Kidney epithelial cell (primary cell): Measurements from ENCODE around the gene RFPL3. TPM values are rescaled to one million over a fixed set of nuclear protein-coding genes. Genes with fewer than 3 reads are reported as not detected.

Source experiments
- DNase-seq: peaks from one replicate; pipeline ENCODE4 v3.0.0-alpha.2; 2010; ENCODE audit warnings: low read depth
- H3K27me3 ChIP-seq: 2 replicates; pipeline ENCODE4 v1.6.0; 2011; ENCODE audit warnings: low read length; ENCODE audit not compliant: control insufficient read depth, insufficient read depth
- H3K36me3 ChIP-seq: 2 replicates; pipeline ENCODE4 v1.5.1; 2011; ENCODE audit warnings: low read length; ENCODE audit not compliant: control insufficient read depth, insufficient read depth
- H3K4me3 ChIP-seq: 2 replicates; pipeline ENCODE4 v1.5.1; 2011; ENCODE audit warnings: low read depth, mild to moderate bottlenecking, control low read depth, low read length
- CTCF ChIP-seq: IDR thresholded peaks from 2 replicates; pipeline ENCODE4 v1.5.1; 2011; ENCODE audit warnings: mild to moderate bottlenecking, moderate library complexity, low read length, control low read depth, inconsistent platforms; ENCODE audit not compliant: insufficient read depth, poor library complexity, severe bottlenecking
- total RNA-seq: library from RNA; depleted of rRNA; stranded (reverse); fragments of >200 nt; gene quantifications from 2 replicates; pipeline ENCODE4 v1.2.3, GENCODE V29; 2015

RFPL3 gene
- total RNA-seq, 1 donor from 2014 or later, result not detected

GRCh38 chr22:32331918-32332725 lies 25.5 kb upstream of the RFPL3 start:
- H3K4me3 ChIP-seq, result no peak overlapping the region
- TF ChIP-seq CTCF, result no peak
- no peaks in the 10 kb centered on the region for H3K36me3 ChIP-seq
- H3K27me3 ChIP-seq, result no peaks in the 10 kb centered on the region
- DNase-seq, result no peak

GRCh38 chr22:32333141-32333768 lies 24.4 kb upstream of the RFPL3 start:
- no peak for TF ChIP-seq CTCF
- Histone ChIP-seq H3K36me3 (no peaks in the 10 kb centered on the region), H3K27me3 (no peaks in the 10 kb centered on the region), H3K4me3 (no peak overlapping the region)
- DNase-seq, result no peak

- Histone ChIP-seq H3K27me3 (no peaks in the 10 kb centered on the region), H3K4me3 (no peak overlapping the region), H3K36me3 (no peaks in the 10 kb centered on the region)
- no peak for TF ChIP-seq CTCF
- DNase-seq, result no peak
These were observed 23.7 kb upstream of the RFPL3 start for GRCh38 chr22:32333769-32334659.

- TF ChIP-seq CTCF, result no peak
- no peak overlapping the region for H3K4me3 ChIP-seq
- H3K27me3 ChIP-seq, result no peaks in the 10 kb centered on the region
- H3K36me3 ChIP-seq, result no peaks in the 10 kb centered on the region
- no peak for DNase-seq
These were observed 22.9 kb upstream of the RFPL3 start for GRCh38 chr22:32334660-32335365.

GRCh38 chr22:32335471-32335870 lies 22.2 kb upstream of the RFPL3 start:
- DNase-seq, result no peak
- Histone ChIP-seq H3K4me3 (no peak overlapping the region), H3K36me3 (no peaks in the 10 kb centered on the region), H3K27me3 (no peaks in the 10 kb centered on the region)
- TF ChIP-seq CTCF, result no peak
